HepG2 (cell line): ENCODE measurements around the gene LSM2. TPM values are rescaled to one million over a fixed set of nuclear protein-coding genes. Genes with fewer than 3 reads are reported as not detected.

Source experiments
- CREB3 ChIP-seq: sonication (generic); formaldehyde crosslinking; IDR thresholded peaks from 2 replicates; pipeline ENCODE4 v1.5.0; 2020; ENCODE audit warnings: missing genetic modification reagents
- ERF ChIP-seq: IDR thresholded peaks from 2 replicates; pipeline ENCODE4 v1.6.1; 2018; ENCODE audit warnings: missing biosample characterization, missing genetic modification reagents
- NR2F1 ChIP-seq, 2 experiments: fragments of 450-650 bp in 1 of 2; formaldehyde crosslinking in 1 of 2; IDR thresholded peaks; 2 replicates each; pipeline versions ENCODE4 v1.5.0 to v1.6.1; 2016 to 2020; ENCODE audit warnings: mild to moderate bottlenecking in 1 of 2, missing compliant biosample characterization in 1 of 2, missing genetic modification reagents in 1 of 2, moderate library complexity in 1 of 2
- UBTF ChIP-seq: sonication (generic); formaldehyde crosslinking; IDR thresholded peaks from 2 replicates; pipeline ENCODE4 v1.4.0; 2020; ENCODE audit warnings: mild to moderate bottlenecking, missing genetic modification reagents
- ZC3H4 ChIP-seq: sonication (generic); formaldehyde crosslinking; IDR thresholded peaks from 2 replicates; pipeline ENCODE4 v1.4.0; 2020; ENCODE audit warnings: missing genetic modification reagents, borderline replicate concordance
- ZFP62 ChIP-seq: sonication (generic); formaldehyde crosslinking; IDR thresholded peaks from 2 replicates; pipeline ENCODE4 v1.4.0; 2020; ENCODE audit warnings: missing genetic modification reagents
- ZGPAT ChIP-seq: IDR thresholded peaks from 2 replicates; pipeline ENCODE4 v1.6.1; 2016; ENCODE audit warnings: mild to moderate bottlenecking
- polyA plus RNA-seq, 8 experiments: library from polyadenylated mRNA; depleted of rRNA in 3 of 8; stranded (reverse) in 7 of 8; unstranded in 1 of 8; fragments of >200 nt; fragmentation: Illumina TruSeq in 4 of 8; extraction: Trizol in 4 of 8; gene quantifications; 2 replicates each; pipeline versions ENCODE4 v1.2.1 to v1.2.3, GENCODE V29; 2011 to 2016; ENCODE audit warnings: low read depth in 4 of 8, missing spikeins in 1 of 8, mixed read lengths in 1 of 8; ENCODE audit not compliant: insufficient read depth in 1 of 8
- total RNA-seq, 5 experiments: library from RNA; depleted of rRNA; stranded (reverse); fragments of >200 nt; fragmentation: Illumina TruSeq; extraction: Trizol; gene quantifications; 2 replicates each; pipeline ENCODE4 v1.2.3, GENCODE V29; 2016; ENCODE audit warnings: low read depth in 1 of 5
- TF ChIP-seq, protein P1 (sequence below): sonication (generic); formaldehyde crosslinking; IDR thresholded peaks from 2 replicates; pipeline ENCODE4 v1.4.0; 2020; ENCODE audit warnings: mild to moderate bottlenecking, missing genetic modification reagents, borderline replicate concordance

LSM2 gene
- total and polyA plus RNA-seq, 2 of the 13 experiments (the other 11 are each of a cell fraction or from before 2014, with no cell fraction given): 69.4 to 90.5 TPM

GRCh38 chr6:31765910-31766794 lies 40.6 kb downstream of the LSM2 start (continued):
- no peak for TF ChIP-seq ZC3H4 (CRISPR knock-in tag)
- no peak for TF ChIP-seq UBTF (CRISPR knock-in tag)
- peak; percentile 66; the same call in 1 of the 2 replicates for TF ChIP-seq ERF (CRISPR knock-in tag)
- TF ChIP-seq, protein P1, sequence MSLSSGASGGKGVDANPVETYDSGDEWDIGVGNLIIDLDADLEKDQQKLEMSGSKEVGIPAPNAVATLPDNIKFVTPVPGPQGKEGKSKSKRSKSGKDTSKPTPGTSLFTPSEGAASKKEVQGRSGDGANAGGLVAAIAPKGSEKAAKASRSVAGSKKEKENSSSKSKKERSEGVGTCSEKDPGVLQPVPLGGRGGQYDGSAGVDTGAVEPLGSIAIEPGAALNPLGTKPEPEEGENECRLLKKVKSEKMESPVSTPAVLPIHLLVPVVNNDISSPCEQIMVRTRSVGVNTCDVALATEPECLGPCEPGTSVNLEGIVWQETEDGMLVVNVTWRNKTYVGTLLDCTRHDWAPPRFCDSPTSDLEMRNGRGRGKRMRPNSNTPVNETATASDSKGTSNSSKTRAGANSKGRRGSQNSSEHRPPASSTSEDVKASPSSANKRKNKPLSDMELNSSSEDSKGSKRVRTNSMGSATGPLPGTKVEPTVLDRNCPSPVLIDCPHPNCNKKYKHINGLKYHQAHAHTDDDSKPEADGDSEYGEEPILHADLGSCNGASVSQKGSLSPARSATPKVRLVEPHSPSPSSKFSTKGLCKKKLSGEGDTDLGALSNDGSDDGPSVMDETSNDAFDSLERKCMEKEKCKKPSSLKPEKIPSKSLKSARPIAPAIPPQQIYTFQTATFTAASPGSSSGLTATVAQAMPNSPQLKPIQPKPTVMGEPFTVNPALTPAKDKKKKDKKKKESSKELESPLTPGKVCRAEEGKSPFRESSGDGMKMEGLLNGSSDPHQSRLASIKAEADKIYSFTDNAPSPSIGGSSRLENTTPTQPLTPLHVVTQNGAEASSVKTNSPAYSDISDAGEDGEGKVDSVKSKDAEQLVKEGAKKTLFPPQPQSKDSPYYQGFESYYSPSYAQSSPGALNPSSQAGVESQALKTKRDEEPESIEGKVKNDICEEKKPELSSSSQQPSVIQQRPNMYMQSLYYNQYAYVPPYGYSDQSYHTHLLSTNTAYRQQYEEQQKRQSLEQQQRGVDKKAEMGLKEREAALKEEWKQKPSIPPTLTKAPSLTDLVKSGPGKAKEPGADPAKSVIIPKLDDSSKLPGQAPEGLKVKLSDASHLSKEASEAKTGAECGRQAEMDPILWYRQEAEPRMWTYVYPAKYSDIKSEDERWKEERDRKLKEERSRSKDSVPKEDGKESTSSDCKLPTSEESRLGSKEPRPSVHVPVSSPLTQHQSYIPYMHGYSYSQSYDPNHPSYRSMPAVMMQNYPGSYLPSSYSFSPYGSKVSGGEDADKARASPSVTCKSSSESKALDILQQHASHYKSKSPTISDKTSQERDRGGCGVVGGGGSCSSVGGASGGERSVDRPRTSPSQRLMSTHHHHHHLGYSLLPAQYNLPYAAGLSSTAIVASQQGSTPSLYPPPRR (CRISPR knock-in tag): no peak; the same call in 1 of the 2 replicates
- 0 out of 2 replicates have a peak, but pooled peaks have one; percentile 39 for TF ChIP-seq ZGPAT (CRISPR knock-in tag)
- TF ChIP-seq CREB3 (CRISPR knock-in tag): no peak
- no peak for TF ChIP-seq NR2F1 (CRISPR knock-in tag; IDR thresholded peaks at IDR 0.05)
- TF ChIP-seq ZFP62 (CRISPR knock-in tag): no peak
- TF ChIP-seq, all 625 proteins: peak for 196
